HG03095 (cell line): ENCODE measurements around the gene BCL2L2.
"Not testable (repeated sequence)": the region's sequence is repeated elsewhere in the genome, so short reads cannot be mapped to it uniquely, and the experiment has no call there.

Experiments used
- ATAC-seq: cut with Tn5 transposase; IDR thresholded peaks from one replicate; pipeline ENCODE4 v1.9.1; 2021; ENCODE audit warnings: moderate library complexity; ENCODE audit not compliant: unreplicated experiment

The BCL2L2 gene, protein sequence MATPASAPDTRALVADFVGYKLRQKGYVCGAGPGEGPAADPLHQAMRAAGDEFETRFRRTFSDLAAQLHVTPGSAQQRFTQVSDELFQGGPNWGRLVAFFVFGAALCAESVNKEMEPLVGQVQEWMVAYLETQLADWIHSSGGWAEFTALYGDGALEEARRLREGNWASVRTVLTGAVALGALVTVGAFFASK

DNA sequence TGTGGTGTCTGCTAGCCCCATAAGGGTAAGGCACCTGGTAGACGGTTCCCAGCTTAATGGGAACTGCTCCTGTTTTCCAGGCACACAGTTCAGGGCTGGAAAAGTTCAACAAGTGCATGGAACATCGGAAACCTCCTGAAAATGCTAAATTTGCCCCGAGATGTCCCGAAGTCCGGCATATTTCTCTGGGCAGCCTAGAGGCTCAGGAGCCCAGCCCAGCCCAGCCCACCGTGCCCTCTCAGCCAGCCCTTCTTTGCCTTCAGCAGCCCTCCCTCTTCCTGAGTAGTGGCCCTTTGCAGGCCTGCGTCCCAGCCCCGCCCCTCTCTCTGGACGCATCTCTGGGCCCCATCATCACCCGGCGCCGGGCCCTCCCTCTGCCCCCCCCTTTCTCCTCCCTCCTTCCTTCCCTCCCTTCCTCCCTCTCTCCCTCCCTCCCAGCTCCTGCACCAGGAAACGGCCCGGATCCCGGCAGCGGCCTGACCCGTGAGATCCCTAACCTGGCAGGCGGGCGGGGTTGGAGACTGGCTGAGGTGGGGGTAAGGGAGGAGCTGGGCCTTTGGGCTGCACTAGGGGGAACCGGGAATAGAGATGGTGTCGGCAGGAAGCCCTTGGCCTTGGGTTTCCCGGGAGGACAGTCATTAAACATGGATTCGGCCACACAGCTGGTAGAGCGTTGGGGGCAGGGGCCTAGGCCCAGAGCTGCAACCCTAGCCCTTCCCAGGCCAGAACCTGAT is at the start of gene BCL2L2:
BCL2L2 (plus strand) TSS at position 422 of the 734 bp plus-strand sequence. CDS start 935 bp downstream, outside the sequence.
- ATAC-seq, result peak; percentile 27

DNA sequence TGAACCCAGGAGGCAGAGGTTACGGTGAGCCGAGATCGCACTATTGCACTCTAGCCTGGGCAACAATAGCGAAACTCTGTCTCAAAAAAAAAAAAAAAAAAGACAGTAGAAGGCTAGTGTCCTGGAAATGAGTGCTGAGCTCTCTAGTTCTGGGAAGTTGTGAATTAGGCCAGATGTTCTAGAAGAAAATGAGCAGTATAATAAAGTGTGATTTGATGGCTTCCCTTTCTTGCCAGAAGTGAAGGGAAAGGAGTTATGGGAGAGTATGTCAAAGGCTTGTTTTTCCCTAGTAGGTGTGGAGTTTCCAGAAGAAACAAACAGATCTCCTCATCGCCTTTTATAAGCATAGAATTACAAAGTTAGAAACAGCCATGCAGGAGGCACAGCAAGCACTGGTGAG is 48.4 kb upstream of the BCL2L2 start:
- no peak for ATAC-seq

DNA sequence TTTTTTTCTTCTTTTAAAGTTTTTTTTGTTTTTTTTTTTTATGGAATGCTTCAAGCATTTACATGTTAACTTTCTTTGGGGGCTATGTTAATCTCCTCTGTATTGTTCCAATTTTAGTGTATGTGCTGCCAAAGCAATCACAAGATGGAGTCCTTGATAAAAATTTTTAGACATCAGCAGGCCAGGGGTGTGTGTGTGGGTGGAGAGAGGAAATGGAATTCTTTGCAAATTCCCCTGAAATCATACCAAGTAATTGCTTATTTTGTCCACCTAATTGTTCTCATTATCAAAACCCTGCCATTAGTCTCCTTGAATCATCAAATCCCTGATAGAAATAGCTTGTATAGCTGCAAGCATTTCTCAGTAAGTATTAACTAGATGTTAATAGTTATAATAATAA is 47.2 kb upstream of the BCL2L2 start:
- no peak for ATAC-seq

DNA sequence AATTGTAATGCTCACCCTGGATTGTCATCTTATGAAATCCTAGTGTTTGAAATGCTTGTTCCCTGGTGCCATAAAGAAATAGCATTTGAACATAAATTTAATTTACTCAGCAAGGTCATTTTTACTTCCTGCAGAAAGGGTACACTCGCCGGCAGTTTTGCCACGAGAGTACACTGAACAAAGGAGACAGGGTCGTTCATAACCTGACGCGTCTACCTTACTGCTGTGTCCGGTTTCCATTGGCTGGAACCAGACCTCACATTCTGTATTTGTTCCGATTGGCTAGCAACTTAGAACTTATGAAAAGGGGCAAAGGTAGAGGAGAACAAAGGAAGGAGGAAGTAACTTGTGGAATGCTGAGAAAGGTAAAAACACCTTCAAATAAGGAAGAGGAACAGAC is 45.8 kb upstream of the BCL2L2 start:
- ATAC-seq, result not testable (repeated sequence)

- ATAC-seq, result no peak
Observed at GRCh38 chr14:23269193-23269592, 37.4 kb upstream of the BCL2L2 start.

DNA sequence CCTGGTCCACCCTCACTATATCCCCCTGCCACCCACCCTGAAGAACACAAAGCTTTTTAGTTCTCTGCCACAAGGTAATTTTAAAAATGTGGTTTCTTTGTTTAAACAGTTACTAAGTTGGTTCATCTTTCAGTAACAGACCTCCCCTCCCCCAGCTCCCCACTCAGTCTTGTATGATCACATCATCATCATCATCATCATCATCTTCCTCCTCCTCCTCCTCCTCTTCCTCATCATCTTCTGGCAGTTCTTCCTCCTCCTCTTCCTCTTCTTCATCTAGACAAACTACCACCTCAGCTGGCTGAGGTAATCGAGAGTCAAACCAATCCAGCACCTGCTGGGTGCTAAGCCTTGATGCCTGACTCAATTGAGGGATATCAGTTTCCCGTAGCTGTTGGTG is 31.2 kb upstream of the BCL2L2 start:
- ATAC-seq, result no peak

GRCh38 chr14:23277189-23277588 is 29.4 kb upstream of the BCL2L2 start:
- ATAC-seq, result no peak

- not testable (repeated sequence) for ATAC-seq
Observed at GRCh38 chr14:23277928-23278327, 28.7 kb upstream of the BCL2L2 start.

GRCh38 chr14:23281247-23281646 is 25.4 kb upstream of the BCL2L2 start:
- no peak for ATAC-seq

DNA sequence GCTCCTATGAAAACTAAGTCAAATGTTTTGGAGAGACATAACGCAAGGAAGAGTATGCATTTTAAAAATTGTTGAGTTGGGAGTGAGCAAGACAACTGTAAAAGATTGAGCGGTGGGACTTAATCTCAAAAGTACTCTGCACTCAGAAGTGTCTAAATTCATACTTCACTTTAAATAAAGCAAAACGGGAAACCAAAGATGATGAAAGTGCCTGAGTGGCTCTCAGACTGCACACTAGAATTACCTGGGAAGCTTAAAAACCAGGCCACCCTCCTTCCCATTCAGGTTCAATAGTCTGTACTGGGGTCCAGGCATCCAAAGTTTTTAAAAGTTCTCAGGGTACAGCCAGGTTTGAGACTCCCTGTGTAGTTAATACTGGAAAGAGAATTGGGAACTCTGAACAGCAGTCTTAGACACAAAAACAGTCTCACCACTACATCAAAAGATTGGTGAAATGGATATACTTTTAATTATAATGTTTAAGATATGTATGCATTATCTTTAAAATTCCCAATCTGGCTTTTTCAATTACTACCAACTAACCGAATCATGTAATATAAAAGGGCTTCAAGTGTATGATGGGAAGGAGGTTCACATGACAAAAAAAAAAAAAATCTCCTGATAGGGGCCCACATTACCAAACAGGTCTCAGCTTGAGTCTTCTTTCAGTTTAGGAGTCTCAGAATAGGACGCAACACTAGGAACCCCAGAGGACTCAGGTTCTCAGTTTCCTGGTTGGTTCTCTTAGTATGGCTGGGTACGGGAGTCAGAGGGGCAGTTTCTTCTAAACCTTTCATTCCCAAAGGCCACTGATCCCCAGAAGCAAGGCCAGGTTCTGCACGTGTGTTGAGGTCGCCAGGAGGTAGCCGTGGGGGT is 21.7 kb upstream of the BCL2L2 start:
- ATAC-seq, result no peak

GRCh38 chr14:23285530-23286019 is 21.1 kb upstream of the BCL2L2 start:
- peak; percentile 19 for ATAC-seq

- peak; percentile 95 for ATAC-seq
Observed at GRCh38 chr14:23286020-23286901, 20.4 kb upstream of the BCL2L2 start, which contains the start of gene HOMEZ. Gene HOMEZ, minus strand, starts transcription at chr14:23286132. Its CDS starts 180 bp downstream, at chr14:23285952.

DNA sequence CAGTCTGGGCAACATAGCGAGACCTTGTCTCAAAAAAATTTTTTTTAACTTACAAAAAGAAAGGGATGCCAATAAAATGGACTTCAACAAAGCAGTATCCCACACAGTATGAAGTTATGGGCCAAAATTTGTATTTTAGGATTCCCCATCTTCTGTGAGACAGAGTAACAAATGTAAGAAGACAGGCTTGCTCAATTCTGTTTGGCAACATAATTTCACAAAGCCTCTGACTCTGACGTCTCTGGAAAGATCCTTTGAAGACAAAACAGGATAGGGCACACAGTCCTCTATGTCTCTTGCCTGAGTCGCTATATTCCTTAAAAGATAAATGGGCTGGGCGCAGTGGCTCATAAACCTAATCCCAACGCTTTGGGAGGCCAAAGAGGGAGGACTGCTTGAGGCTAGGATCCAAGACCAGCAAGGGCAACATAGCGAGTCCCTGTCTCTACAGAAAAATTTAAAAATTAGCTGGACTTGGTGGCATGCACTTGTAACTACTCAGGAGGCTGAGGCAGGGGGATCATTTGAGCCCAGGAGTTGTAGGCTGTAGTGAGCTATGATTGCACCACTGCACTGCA is 19.6 kb upstream of the BCL2L2 start:
- ATAC-seq, result no peak

DNA sequence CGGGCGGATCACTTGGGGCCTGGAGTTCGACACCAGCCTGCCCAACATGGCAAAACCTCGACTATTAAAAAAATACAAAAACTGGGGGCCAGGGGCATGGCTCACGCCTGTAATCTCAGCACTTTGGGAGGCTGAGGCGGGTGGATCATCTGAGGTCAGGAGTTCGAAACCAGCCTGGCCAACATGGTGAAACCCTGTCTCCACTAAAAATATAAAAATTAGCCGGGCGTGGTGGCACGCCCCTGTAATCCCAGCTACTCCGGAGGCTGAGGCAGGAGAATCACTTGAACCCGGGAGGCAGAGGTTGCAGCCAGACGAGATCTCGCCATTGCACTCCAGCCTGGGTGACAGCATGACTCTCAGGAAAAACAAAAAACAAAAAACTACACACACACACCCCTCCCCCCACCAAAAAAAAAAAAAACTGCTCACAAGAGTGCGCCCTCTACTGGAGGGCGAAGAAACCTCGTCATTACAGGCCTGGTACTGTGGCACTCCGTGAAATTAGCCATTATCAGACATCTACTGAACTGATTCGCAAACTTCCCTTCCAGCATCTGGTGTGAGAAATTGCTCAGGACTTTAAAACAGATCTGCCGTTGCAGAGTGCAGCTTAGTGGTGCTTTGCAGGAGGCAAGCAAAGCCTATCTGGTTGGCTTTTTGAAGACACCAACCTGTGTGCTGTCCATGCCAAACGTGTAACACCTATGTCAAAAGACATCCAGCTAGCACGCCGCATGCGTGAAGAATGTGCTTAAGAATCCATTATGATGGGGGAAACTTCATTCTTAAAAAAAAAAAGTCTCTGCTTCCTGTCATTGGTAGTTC is 11.7 kb upstream of the BCL2L2 start:
- no peak for ATAC-seq

DNA sequence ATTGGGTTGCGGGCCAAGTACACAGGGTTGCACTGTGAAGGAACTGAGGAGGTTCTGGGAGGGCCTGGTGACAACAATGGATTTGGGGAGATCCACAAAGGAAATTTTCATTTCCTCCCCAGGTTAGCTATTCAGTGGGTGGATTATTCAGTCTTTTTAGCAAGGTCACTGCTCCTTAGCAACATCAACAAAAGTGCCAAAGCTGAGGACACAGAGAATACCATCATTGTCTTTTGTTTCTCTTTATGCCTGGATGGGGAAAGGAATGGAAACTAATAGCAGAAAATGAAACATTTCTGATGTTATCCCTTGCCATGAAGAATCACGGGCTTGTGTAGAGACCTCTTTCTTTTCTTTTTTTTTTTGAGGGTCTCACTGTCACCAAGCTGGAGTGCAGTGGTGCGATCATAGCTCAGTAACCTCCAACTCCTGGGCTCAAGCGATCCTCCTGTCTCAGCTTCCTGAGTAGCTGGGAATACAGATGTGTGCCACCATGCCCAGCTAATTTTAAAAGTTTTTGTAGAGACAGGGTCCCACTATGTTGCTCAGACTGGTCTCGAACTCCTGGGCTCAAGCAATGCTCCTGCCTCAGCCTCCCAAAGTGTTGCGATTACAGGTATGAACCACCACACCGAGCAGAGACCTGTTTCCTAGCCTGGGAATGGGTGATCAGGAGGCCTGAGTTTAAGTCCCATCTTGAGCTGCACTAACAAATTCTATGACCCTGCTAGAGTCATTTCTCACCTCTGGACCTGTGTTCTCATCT is 10.4 kb upstream of the BCL2L2 start:
- no peak for ATAC-seq

GRCh38 chr14:23297096-23297495 is 9.5 kb upstream of the BCL2L2 start:
- no peak for ATAC-seq

DNA sequence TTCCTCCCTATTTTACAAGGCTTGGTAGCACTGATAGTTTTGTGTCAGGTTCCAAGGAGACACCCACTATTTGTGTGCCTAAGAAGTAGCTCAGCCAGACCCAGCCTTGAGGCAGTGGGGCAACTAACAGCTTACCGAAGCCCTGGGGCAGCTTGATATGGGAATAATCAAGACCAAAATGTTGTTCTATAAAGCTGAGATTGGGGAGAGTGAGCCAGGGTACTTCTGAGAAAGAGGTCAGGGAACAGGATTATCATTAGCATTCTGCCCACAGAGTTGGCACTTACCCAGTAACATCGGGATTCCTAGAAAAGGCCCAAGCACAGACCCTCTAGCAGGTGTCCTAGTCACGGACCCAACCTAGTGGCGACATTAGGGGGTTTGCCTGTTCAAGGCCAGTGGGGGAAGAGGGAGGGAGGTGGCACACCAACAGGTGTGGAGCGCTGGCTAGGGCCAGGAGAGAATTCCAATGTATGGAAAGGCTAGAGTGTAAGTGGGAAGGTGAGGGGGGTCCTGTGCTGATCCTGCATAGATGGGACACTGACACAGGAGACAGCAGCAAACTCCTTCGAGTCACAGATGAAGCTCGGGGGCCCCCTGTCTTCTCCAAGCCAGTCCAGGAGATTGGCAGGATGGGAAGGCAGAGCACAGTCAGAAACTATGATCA is 8.9 kb upstream of the BCL2L2 start:
- ATAC-seq, result no peak
